PC-9 (cell line): ENCODE results near the gene CNTNAP5.

ENCODE experiments used
- CTCF ChIP-seq: fragments of 200-600 bp; sonication (generic); conservative IDR thresholded peaks from 2 replicates; pipeline ENCODE4 v1.6.1; 2017; ENCODE audit warnings: mixed run types, antibody characterized with exemption, mild to moderate bottlenecking, moderate library complexity
- EZH2 ChIP-seq: fragments of 200-600 bp; sonication (generic); IDR thresholded peaks from 2 replicates; pipeline ENCODE4 v1.8.0; 2017; ENCODE audit warnings: antibody characterized with exemption, low read depth

- no peak for TF ChIP-seq CTCF
- TF ChIP-seq EZH2, result no peak
Observed at GRCh38 chr2:124317628-124318027, 292.5 kb downstream of the CNTNAP5 start.
